Medulla oblongata (tissue), 1 donor: ENCODE measurements around the gene FER.
"Not testable (repeated sequence)": the region's sequence is repeated elsewhere in the genome, so short reads cannot be mapped to it uniquely, and the experiment has no call there.

Experiments used
- DNase-seq: peaks from one replicate; pipeline ENCODE4 v3.0.0-alpha.2; 2015; ENCODE audit errors: extremely low spot score

Gene FER

DNA sequence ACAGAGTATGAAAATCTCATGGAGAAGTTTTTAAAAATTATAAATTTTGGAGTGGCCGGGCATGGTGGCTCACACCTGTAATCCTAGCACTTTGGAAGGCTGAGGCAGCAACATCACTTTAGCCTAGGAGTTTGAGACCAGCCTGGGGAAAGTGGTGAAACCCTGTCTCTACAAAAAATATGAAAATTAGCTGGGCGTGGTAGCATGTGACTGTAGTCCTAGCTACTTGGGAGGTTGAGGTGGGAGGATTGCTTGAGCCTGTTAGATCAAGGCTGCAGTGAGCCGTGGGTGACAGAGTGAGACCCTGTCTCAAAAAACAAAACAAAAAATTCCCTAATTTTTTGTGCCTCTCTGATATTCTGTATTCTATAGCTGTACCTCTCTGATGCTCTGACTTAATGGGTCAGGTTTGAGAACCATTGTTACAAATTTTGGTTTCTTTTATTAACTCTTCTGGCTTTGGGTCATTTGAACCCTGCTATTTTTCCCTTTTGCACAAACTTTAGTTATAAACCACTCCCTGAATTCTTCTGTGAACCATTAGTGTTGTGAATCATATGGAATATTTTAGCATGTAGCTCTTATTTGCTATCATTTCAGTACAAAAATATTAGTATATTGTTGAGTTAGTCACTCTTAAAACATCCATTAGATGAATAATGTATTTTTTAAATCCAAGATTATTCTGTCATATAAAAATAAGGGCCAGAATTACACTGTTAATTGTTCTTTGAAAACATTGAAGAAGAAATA, 51.0 kb downstream of the FER start:
- no peak for DNase-seq

- no peak for DNase-seq
Measured at GRCh38 chr5:108801301-108801700, 53.6 kb downstream of the FER start.

DNA sequence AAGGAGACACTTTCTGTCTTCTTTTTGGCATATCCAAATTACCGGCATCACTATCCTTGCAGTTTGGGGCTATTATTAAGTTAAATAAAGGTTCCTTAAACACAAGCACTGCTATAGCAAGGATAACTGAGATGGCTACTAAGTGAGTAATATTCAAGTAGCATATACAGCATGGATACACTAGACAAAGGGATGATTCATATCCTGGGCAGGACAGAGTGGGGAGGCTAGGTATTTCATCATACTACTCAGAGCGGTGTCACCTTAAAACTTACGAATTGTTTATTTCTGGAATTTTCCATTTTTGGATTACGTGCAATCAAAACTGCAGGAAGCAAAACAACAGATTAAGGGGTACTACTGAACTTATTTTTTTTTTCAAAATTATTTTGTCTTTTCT, 54.1 kb downstream of the FER start:
- no peak for DNase-seq

DNA sequence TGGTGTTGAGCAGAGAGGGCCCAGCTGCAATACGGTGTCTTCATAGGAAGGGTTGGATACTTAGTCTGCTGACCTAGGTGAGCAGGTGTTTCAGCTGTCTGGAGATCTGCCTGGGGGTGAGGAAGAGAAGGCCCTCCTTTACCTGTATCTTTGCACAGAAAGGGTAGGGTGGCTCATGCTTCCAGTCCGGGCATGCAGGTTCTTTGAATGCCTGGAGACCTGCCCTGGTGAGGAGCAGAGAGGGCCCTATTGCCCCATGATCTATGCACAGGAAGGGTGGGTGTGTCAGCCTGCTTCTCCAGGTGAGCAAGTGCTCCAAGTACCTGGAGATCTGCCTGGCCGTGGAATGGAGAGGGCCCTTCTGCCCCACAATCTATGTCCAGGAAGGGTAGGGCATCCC, 63.0 kb downstream of the FER start:
- no peak for DNase-seq

- DNase-seq: no peak
Measured at GRCh38 chr5:108813673-108814072, 66.0 kb downstream of the FER start.

GRCh38 chr5:108814551-108814950, 66.9 kb downstream of the FER start:
- DNase-seq: no peak

DNA sequence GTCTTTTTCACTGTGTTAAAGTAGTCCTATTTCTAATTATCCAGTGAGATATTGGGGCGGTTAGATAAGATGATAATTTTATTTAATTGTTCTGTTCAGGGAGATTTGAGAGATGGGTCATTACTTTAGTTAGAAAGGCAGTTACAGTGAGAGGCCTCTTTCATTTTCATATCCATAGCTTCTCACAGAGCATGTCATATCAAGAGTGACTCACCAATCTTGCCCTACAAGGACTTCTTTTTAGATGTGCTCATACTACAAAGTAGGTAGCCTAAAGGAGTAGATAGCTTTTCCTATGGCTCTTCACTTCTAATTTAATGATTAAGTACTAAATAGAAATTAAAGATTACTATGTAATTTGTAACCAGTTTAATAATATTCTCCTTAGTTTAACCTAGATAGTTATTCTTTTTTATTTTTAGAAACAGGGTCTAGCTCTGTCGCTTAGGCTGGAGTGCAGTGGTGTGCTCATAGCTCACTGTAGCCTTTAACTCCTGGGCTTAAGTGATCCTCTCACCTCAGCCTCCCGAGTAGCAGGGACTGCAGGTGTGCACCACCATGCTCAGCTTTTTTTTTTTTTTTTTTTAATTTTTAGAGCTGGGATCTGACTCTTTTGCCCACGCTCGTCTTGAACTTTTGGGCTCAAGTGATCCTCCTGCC, 71.0 kb downstream of the FER start:
- DNase-seq: no peak

DNA sequence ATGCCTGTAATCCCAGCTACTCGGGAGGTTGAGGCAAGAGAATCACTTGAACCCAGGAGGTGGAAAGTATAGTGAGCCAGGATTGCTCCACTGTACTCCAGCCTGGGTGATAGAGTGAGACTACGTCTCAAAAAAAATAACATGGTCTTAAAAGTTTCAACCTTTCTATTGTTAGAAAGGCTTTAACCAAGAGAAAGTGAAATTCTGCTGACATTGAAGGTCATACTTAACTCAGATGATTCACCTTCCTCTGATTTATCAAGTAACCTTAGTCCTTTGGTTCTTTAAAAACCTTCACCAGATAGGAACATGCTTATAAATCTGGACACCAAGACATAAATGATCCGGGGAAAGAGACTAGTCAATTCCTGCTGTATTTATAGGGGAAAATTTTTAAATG, 73.3 kb downstream of the FER start:
- DNase-seq: no peak

DNA sequence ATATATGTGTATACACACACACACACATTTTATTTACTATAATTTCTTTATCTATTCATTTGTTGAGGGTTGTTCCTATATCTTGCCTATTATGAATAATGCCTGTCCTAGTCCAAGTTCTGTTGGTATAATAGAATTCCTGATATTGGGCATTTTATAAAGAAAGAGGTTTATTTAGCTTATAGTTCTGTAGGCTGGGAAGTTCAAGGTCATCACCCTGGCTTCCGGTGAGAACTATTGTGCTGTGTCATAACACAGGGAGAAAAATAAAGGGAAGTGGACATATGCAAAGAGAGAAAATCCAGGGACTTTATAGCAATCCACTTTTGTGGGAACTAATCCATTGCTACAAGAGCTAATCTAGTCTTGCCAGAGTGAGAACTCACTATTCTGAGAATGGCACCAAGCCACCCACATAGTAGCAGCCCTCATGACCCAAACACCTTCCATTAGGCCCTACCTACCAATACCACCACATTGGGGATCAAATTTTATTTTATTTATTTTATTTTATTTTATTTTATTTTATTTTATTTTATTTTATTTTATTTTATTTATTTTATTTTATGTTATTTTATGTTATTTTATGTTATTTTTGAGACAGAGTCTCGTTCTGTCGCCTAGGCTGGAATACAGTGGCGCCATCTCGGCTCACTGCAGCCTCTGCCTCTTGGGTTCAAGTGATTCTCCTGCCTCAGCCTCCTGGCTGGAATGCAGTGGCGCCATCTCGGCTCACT, 74.7 kb downstream of the FER start:
- DNase-seq: no peak

GRCh38 chr5:108827131-108827530, 79.4 kb downstream of the FER start:
- DNase-seq: no peak

GRCh38 chr5:108830705-108831276, 83.1 kb downstream of the FER start:
- no peak for DNase-seq

GRCh38 chr5:108836492-108836891, 88.8 kb downstream of the FER start:
- DNase-seq: no peak

- DNase-seq: not testable (repeated sequence)
Measured at GRCh38 chr5:108842260-108842941, 94.7 kb downstream of the FER start.

DNA sequence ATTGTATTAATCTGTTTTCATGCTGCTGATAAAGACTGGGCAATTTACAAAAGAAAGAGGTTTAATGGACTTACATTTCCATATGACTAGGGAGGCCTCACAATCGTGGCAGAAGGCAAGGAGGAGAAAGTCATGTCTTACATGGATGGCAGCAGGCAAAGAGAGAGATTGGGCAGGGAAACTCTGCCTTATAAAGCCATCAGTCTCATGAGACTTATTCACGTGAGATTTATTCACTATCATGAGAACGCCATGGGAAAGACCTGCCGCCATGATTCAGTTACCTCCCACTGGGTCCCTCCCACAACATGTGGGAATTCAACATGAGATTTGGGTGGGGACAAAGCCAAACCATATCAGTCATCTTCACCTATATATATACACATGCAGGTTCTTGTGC, 103.4 kb downstream of the FER start:
- DNase-seq: not testable (repeated sequence)

- DNase-seq: no peak
Measured at GRCh38 chr5:108857905-108858304, 110.2 kb downstream of the FER start.

DNA sequence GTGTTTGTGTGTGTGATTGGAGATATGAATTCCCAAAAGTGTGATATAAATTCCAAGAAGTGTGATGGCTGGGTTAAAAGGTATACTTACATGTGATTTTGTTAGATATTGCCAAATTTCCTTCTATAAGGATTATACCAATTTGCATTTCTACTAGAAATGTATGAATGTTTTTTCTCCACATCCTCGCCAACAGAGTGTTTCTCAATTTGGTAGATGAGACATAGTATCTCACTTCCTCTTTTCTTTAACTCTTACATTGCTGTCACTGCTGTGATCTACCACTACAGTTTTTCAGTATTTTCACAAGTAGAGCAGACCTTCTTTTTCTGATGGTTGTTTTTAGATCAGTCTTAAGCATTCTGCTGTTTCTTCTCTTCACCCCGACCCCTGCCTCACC, 111.3 kb downstream of the FER start:
- no peak for DNase-seq

- DNase-seq: no peak
Measured at GRCh38 chr5:108862211-108862610, 114.5 kb downstream of the FER start.

- not testable (repeated sequence) for DNase-seq
Measured at GRCh38 chr5:108866097-108866496, 118.4 kb downstream of the FER start.

DNA sequence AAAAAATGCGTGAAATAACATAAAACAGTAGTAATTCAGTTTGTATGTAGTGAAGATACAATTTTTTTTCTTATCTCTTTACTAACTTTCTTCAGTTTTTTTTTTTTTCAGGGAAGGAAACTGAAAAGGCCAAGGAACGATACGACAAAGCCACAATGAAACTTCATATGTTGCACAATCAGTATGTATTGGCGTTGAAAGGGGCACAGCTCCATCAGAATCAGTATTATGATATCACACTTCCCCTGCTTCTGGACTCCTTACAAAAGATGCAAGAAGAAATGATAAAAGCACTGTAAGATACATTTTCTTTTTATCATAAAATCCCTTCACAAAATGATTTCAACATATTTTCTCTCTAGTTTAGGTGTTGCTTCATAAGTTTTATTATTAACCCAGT, 120.0 kb downstream of the FER start:
- DNase-seq: no peak

- no peak for DNase-seq
Measured at GRCh38 chr5:108869066-108869465, 121.4 kb downstream of the FER start.

DNA sequence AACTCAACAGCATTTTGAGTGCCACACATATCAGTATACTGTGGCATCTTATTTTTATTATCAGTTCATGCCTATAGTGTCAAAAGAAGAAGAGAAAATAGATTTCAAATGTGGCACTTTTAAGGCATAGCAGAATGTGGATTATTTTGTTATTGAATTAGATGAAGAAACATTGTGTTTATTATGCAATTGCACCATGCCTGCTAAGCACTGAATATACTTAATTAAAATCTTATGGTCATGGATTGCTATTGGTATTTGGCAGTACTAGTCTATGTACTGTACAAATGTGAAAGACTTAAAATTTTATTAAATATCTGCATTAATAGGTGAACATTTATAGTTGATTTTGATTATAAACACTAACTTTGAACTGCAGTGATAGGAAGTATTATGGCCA, 128.8 kb downstream of the FER start:
- DNase-seq: no peak

DNA sequence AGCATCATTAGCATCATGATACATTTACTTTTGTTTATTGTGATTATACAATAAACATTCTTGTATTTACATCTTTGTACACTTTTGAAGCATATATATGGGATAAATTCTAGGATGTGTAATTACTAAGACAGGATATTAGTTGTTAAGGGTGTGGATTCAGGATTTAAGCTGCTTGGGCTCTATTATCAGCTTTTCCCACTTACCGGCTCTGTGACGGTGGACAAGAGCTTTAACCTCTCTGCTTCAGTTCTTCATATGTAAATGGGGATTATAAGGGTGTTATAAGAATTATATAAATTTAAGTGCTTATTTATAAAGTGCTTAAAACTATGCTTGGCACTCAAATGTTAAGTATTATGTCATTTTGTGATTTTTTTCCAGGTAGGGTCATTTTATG, 131.1 kb downstream of the FER start:
- DNase-seq: no peak
